ENCODE measurements around the gene FGB.

FGB gene

DNA sequence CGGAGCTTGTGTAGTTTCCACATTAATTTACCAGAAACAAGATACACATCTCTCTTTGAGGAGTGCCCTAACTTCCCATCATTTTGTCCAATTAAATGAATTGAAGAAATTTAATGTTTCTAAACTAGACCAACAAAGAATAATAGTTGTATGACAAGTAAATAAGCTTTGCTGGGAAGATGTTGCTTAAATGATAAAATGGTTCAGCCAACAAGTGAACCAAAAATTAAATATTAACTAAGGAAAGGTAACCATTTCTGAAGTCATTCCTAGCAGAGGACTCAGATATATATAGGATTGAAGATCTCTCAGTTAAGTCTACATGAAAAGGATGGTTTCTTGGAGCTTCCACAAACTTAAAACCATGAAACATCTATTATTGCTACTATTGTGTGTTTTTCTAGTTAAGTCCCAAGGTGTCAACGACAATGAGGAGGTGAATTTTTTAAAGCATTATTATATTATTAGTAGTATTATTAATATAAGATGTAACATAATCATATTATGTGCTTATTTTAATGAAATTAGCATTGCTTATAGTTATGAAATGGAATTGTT lies at the start of gene FGB:
TSS of gene FGB (plus strand) at position 315 of the 558 bp plus-strand sequence. CDS start at position 323, 8 bp downstream.
- DNase-seq: no peak

DNA sequence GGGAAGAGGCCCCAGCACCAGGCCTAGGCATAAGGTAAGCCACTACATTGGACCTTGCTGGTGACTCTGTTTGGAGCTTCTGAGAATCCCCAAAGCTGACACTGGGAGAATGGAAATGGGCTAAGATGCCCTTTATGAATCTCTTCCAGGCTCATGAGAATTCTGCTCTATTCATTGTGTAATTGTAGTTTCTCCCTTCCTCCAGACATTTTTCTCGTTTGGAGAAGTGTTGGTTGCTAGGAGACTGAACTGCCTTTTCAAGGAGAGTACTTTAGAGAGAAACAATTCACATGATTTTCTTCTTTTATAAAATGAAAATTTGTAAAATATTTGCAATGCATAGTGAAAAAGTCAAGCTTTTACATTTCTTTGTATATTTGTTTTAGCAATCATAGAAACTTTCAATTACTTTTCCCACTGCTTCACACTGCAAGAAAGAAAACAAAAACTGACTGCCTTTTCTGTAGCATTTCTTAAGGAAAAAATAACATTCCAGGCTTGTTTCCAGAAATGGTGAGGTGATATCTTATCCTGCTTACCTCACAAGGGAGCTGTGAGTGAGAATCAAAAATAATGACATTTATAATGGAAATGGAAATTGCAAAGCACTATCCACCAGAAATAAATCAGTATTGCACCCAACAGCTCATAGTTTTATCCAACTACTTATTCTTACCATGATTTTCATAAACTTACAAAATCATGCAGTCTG lies 46.3 kb upstream of the FGB start:
- DNase-seq: no peak

DNA sequence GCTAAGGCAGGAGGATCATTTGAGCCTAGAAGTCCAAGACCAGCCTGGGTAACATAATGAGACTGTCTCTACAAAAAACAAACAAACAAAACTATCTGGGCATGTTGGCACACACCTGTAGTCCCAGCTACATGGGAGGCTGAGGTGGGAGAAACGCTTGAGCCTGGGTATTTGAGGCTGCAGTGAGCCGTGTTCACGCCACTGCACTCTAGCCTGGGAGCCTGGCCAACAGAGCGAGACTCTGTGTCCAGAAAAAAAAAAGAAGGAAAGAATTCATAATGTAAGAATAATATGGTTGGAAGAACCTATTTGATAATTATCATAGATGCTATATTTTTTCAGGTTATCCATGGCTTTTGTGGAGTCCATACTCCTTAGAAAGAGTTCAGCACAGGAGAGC lies 45.2 kb upstream of the FGB start:
- no peak for DNase-seq

DNA sequence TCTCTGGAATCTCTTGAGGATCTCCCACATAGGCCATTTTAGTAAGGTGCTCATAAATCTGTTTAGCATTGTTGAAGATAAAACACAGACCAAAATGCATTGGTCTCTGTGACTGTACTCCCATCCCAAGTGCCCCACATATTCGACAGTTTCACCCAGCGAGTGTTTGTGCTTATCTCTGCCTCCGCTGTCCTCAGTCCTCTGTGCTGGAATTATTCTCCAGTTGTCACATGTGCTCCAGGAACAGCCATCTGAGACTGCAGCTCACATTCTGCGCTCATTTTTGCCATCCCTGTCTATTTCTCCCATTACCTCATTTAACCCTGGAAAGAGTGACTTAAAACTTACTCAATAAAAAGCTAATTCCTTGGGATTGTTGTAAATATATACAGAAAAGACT lies 43.6 kb upstream of the FGB start:
- DNase-seq: no peak

DNA sequence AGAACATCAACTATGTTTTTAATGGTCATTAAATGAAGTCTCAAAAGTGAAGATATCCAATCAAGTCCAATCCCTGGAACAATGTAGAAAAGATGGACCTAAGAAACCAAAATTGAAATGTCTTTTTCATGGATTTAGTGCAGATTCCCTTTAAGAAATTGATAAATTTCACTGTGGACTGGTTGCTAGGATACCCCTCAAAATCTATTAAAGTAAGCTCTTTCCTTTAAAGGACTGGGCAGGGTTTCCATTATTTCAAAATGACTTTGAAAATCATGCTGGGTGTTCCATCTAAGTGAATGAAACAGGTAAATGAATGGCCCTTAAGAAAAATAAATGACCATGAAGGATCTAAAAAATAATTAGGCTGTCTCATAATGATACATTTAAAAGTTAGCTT lies 41.2 kb upstream of the FGB start:
- no peak for DNase-seq

DNA sequence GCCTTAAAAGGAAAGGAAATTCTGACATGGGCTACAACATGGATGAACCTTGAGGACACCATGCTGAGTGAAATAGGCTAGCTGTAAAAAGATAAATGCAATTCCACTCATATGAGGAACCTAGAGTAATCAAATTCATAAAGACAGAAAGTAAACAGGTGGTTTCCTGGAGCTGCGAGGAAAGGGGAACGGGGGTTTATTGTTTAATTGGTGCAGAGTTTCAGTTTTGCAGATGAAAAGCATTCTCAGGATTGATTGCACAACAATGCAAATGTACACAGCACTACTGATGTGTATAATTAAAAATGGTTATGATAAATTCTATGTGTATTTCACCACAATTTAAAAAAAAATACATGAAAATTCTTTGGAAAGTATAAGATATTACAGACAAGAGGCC lies 36.7 kb upstream of the FGB start:
- no peak for DNase-seq

DNA sequence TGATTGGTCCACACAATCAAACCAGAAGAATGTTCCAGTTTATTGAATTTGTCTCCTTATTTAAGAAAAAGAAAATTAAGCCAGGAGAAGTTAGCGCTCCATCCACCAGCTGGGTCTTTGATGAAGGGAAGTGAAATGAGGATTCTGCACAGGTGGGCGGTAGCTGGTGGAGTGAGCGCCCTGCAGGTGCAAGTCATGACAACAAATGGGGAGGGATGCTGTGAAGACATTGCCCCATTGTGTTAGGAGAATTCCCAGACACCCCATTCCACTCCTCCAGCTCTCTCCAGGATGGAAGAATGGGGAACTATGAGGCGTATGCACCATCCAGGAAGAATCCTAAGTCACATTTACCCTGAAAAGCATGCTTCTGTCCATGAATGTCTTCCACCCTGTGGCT lies 35.5 kb upstream of the FGB start:
- no peak for DNase-seq

DNA sequence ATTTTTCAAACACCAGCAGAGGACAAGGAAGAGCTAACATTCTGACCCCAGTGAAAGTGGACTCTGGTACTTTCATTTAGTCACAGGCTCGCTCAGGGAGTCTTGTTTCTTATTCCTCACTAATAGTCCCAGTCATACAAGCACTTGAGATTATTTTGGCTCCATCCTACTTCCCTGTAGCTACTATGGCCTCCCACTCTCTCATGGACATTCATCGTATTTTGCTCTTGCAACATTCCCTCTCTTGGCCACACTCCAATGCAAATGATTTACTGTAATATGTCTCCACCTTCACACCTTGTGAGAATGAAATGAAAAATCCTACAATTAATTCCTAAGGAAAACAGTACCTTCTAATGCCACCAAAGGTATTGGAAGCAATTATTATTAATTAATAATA lies 33.9 kb upstream of the FGB start:
- DNase-seq: no peak

DNA sequence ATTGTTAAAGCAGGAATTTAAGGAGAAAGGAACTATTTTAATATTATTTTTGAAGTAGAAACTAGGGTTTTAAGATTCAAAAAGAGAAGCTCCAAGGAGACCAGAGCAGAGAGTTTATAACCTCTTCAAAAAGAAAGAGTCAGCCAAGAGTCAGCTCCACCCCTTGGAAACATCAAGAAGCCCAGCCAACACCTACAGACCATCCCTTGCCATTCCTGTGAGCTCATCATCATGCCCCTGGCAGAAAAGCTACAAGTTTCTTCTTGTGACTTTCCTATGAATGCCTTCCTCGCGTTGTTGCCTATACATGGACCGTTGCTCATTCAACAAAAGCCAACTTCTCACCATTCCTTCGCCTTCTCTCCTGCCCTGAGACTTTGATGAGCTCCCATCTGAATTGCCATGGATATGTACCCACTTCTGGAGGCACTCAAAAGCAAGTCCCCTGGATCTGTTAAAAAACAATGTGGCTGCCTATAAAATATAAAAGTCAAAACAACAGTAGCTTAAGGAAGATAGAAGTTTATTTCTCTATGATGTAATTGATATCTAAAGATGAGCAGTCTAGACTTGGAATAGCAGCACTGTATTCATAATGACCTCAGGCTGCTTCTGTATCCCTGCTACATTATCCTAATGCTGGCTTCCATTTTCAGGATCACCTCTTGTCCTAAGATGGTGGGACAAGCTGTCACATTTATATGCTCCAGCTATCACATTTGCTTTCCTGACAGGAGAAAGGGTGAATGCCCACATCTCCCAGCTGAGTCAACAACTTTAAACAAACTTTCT lies 32.9 kb upstream of the FGB start:
- no peak for DNase-seq

DNA sequence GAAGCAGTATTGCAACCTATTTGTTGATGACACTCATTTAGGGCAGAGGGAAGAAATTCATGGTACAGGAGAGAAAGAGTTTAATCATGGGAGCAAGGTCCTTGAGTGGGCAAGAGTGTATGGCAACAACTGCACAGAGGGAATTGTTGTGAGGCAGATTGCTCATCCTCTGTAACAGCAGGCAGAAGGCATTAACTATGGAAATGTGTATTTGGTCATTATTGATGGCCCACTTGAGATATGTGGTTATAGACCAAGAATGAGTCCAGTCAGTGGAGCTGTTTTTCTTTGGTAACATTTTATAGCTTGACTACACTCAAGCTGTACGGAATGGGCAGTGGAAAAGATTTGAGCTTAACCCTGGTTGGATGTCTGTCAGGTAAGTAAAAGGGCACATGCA lies 28.5 kb upstream of the FGB start:
- no peak for DNase-seq

DNA sequence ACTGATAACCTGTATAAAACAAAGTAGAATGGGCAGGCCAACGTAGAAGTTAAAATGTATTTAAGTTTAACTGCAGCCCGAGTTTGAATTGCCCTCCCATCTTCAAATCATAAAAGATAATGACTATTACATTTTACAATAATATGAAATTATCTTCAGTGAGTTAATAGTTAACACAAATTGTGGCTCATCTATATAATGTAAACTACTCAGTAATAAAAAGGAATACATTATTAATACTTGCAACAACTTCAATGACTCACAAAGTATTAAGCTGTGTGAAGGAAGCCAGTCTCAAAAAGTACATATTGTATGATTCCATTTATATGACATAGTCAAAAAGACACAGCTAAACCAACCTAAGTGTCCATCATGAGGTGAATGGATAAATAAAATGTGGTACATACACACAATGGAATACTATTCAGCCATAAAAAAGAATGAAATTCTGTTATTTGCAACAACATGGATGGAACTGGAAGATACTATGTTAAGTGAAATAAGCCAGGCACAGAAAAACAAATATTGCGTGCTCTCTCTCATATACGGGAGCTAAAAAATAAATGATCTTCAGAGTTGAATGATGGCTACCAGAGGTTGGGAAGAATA lies 20.4 kb upstream of the FGB start:
- DNase-seq: no peak

DNA sequence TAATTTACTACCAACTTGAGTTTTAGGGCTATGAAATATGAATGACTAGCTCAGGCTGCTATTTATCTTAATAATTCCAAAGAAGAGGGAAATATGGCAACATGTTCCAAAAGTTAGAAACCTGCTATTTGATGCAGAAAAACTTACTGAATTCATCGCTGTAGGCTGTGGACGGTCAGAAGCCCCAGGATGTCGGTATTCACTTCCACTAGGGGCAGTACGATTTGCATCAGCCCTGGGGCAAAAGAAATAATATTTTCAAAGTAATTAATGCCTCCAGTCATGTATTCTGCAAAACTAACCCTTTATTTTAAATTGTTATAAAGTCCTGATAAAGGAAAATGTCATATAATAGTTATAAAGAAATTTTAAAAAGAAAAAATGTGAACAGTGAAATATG lies 17.1 kb upstream of the FGB start:
- no peak for DNase-seq

DNA sequence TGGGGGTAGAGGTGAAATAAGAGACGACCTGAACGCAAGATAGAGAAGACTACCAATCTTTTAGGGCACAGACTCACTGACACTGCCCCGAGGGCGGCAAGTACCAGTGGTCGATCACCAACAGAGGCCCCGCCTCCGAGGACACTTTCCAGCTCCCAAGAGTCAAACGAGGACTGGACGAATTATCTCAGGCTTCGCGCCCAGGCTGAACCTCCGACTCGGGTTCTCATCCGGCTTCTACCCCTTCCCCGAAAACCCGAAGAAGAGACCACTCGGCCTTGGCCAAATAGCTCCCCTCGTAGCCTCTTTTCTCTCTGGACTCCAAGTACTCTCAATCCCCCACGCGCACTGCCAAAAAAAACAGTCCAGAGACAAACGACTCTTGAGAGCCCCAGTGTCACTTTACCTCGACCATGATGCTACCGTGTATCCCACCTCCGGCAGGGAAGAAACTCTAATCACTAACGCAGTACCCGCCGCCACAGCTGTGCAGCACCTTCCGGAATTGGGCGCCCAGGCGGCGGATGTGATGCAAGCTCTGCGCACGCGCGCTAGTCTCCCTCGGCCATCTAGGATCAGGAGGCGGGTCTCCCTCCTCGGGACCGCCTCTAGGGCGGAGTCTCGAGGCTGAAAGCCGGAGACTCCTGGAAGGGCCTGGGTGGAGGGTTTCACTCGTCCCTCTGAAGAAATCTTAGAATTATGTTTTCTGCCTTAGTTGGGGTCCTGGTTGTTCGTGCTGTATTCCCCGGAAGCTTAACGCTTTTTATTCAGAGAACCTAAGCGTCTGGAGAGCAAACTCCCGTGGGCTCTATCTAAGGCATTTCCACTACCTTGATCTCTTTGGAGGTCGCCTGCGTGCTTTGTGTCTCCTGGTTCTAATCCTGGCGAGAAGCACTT lies 12.7 kb upstream of the FGB start, which contains the start of gene PLRG1:
TSS of gene PLRG1 (minus strand) at position 507 of the 897 bp plus-strand sequence. CDS start at position 415, 92 bp downstream.
- peak; percentile 71 for DNase-seq

DNA sequence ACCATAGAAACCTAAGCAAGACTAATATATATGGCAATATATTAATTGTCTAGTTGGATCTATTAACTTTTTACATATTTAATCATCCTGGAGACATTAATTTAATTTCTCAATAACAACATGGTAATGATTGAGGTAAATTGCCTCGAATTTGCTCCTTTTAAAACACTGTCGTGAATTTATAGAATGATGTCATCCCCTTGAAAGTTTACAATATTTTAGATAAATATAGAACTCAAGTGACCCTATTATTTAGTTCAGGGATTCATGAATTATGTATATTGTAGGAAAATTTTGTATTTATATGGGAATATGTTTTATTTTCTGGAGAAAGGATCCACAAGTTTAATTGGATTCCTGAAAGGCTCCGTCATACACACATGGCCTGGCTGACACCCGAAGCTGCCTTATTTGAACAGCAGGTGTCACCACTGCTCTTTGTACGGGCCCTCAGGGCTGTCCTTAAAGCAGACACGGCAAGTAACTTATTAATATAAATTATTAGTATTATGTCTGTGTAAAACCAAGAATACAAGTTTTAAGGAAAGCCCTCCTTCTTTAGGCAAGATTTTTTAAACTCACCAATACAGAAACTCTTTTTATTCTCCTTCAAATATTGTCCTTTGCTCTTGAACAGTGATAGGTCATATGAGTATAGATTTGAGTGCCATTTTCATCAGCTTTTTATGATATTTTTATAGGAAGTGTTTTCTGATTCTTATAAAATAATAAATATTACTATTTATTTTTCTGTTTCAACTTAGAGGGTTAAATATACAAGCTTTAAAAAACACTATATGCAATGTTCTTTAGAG lies 10.7 kb upstream of the FGB start:
- peak; percentile 35 for DNase-seq

DNA sequence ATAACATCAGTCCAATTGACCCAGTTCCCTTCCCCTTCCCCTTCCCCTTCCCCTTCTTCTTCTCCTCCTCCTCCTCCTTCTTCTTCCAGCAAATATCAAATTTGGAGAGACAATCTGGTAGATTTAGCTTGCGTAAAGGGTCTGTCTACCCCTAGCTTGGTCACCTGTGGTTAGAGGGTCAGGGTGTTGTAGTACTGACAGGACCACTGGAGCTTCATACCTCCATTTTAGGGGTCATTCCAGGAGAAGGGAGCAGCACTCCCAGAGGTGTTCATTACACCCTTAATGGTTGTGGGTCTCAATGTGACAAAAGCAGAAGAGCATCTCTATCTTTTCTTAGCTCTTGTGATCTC lies 3.7 kb upstream of the FGB start:
- DNase-seq: no peak

DNA sequence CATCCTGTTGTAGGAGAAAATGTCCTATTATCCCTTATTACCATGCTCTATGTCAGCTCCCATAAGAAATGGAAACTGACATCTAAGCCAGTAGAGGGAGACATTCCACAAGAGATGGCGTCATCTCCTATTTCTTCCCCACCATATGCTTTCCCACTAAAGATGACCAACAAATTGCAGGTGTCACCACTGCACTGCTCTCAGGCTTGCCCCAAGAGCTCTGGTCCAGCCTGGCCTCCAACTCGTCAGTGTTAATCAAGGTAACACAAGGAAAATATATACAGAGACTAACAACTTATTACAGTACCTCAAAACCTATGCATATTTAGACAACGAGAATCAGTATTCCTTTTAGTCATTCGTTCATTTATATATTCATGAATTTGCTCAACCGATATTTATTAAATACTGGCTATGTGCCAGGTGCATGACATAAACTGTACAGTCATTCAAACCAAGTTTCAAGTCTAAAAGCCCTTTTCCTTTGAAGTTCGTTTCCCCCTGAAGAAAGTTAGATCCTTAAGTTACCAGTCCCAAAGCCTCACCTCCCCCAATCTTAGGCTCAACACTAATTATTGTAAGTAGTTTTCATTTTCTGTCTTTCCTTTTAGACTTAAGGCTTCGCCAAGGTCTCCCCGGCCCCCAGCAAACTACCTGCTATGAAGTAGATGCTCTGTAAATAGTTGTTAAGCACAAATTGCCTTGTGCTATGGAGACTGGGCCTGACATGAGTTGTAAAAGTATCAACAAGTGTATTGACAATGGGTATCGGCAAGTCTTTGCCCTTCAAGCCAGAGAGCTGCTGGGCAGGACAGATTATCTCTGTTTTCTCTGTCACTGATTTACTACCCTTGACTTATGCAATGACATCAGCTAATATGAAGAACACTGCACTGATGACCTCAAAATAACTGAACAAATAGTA lies 3.1 kb upstream of the FGB start:
- no peak for DNase-seq

DNA sequence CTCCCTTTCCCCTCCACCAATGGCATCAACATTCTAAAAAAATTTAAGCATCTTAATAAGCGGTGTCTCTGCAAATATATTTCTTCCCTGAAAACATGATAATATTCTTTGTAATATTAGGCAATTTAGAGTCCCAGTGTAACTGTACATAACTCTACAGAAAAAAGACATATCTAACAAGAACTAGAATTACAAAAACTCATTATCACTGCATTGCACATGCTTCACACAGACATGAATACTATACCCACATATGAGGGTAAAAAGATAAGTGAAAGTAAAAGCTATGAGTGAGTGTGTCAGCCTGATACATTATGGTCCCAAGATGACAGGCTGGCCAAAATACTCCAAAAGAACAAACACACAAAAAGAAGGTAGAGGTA lies 2.4 kb upstream of the FGB start:
- no peak for DNase-seq

DNA sequence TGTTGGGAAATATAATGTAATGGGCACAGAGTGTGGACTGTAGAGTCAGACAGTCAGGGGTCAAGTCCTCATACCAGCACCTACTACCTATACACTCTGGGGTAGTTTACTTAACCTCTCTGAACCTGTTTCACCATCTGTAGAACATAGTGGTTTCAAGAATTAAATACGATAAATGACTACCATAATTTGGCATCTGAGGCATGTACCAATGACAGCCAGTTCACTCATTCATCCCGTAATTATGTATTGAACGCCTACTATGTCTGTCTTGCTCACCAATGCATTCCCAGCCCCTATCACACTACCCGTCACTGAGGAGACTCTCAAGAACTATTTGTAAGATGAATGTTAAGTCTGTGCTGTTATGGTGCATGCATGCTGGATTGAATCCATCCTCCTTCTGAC lies 2.0 kb upstream of the FGB start:
- no peak for DNase-seq

DNA sequence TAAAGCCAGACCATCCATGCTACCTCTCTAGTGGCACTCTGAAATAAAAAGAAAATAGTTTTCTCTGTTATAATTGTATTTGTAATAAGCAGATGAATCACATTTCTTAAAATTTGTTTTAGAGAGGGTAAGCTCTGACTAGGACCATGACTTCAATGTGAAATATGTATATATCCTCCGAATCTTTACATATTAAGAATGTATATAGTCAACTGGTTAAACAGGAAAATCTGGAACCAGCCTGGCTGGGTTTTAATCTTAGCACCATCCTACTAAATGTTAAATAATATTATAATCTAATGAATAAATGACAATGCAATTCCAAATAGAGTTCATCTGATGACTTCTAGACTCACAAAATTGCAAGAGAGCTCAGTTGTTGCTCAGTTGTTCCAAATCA lies 1.5 kb downstream of the FGB start:
- DNase-seq: no peak

DNA sequence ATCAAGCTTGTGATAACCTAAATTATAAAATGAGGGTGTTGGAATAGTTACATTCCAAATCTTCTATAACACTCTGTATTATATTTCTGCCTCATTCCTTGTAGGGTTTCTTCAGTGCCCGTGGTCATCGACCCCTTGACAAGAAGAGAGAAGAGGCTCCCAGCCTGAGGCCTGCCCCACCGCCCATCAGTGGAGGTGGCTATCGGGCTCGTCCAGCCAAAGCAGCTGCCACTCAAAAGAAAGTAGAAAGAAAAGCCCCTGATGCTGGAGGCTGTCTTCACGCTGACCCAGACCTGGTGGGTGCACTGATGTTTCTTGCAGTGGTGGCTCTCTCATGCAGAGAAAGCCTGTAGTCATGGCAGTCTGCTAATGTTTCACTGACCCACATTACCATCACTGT lies 2.9 kb downstream of the FGB start:
- no peak for DNase-seq

Data from NCI-H2171 (cell line).